GM12872 (cell line): ENCODE results near the gene CCDC174.

ENCODE experiments used
- TF ChIP-seq, protein P1 (sequence below): IDR thresholded peaks from 3 replicates; pipeline ENCODE4 v1.5.1; 2011; ENCODE audit warnings: low read depth, mild to moderate bottlenecking, low read length, moderate library complexity; ENCODE audit not compliant: insufficient read depth

Gene CCDC174

DNA sequence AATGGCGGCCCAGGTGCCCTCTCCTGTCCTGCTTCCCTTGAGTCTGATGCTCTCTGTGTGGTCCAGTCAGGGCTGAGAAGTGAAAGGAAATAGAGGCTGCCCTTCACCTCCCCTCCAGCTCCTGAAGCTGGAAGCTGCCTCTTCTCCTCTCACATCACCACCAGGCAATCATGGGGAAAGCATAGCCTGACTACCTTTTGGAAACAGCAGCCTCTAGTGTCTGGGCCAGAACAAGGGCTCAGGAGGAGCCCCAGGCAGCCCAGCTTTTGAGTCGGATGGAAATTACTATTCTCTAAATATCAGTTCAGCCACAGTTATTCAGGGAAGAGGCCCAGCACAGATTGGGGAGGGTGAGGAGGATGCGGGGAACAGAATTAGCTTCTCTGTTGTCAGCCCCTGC lies 43.3 kb upstream of the CCDC174 start:
- TF ChIP-seq, protein P1, sequence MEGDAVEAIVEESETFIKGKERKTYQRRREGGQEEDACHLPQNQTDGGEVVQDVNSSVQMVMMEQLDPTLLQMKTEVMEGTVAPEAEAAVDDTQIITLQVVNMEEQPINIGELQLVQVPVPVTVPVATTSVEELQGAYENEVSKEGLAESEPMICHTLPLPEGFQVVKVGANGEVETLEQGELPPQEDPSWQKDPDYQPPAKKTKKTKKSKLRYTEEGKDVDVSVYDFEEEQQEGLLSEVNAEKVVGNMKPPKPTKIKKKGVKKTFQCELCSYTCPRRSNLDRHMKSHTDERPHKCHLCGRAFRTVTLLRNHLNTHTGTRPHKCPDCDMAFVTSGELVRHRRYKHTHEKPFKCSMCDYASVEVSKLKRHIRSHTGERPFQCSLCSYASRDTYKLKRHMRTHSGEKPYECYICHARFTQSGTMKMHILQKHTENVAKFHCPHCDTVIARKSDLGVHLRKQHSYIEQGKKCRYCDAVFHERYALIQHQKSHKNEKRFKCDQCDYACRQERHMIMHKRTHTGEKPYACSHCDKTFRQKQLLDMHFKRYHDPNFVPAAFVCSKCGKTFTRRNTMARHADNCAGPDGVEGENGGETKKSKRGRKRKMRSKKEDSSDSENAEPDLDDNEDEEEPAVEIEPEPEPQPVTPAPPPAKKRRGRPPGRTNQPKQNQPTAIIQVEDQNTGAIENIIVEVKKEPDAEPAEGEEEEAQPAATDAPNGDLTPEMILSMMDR = no peak

DNA sequence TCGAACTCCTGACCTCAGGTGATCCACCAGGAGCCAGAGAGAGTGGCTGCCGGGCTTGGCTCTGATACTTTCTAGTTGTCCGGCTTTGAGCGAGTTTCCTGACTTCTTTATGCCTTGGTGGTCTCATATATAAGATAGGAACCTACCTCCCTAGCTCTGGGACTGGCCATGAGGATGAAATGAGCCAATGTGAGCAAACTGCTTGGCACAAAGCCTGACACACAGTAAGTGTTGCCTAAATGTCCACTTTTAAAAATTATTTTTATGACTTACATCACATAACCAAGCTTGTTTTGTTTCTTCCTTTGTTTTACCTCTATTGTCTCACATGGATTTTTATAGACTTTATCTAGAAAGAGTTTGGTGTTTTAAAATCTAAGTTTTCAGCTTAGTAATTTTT lies 42.1 kb upstream of the CCDC174 start:
- TF ChIP-seq, protein P1 = no peak

DNA sequence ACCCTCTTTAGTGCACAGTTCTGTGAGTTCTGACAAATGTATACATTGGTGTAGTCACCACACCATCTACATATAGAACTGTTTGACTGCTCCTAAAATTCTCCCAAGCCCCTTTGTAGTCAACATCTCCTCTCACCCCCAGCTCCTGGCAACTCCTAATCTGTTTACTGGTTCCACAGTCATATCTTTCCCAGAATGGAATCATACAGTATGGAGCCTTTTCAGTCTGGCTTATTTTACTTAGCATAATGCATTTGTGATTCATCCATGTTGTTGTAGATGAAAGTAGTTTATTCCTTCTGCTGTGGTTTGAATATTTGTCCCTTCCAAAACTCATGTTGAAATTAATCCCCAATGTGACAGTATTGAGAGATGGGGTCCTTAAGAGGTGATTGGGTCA lies 41.6 kb upstream of the CCDC174 start:
- TF ChIP-seq, protein P1 = no peak

DNA sequence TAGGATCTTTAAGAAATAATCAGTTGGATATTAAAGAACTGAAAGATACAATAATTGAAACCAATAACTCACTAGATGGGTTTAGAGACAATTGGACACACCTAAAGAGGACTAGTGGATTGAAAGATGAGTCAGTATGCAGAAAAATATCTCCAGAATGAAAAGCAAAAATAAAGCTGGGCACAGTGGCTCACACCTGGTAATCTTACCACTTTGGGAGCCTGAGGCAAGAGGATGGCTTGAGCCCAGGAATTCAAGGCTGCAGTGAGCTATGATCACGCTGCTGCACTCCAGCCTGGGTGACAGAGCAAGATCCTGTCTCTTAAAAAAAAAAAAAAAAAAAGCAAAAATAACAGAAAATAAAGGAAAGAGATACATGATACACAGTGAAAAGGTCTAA lies 37.4 kb upstream of the CCDC174 start:
- TF ChIP-seq, protein P1 = no peak

DNA sequence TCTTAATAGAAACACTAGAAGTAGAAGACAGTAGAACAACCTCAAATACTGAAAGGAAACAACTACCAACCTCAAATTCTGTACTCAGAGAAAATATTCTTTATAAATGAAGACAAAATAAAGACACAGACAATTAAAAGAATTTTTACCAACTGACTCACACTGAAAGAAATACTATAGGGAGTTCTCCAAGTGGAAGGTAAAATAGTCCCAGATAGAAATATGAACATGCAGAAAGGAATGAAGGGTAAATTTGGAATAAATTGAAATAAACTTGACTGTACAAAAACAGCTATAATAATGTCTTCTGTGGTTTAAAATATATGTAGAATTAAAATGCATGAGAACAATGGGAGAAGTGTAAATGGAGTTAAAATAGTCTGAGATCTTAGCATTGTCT lies 36.7 kb upstream of the CCDC174 start:
- TF ChIP-seq, protein P1 = no peak

DNA sequence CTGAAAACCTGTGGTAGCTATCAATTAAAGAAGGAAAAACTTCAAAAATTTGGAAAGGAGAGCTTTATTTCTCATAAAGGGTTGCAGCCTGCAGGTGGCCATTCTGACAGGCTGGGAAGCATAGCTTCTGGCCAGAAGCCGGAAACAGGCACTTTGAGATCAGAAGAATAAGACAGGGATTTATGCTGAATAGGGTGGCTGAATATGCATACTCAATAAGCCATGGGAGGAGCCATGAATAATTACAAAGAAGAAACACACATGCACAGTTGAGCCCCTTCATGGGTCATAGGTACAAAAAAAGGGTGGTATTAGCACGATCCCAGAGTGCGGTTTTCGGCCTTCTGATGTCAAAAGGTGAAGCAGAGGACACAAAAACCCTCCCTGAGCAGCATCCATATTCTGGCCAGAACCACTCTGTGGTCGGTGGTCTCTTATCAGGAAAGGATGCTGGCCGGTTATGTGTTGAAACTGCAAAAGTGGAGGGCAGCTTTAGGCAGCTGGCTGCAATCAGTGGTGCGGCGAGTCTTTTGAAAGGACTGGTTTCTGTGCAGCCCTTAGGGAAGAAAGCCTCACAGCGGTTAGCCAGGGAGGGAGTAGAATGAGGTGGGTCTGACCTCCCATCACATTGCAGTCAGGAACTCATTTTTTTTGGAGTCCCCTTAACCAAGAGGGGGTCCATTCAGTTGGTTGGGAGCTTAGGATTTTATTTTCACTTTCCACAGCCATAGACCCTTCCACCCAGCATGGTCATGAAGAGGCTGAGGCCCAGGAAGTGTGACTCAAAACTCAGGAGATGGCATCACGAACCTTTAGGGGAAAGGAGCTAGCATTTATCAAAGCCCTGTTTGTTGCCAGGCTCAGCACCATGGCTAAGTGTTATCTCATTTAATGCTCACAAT lies 34.7 kb upstream of the CCDC174 start:
- TF ChIP-seq, protein P1 = no peak

DNA sequence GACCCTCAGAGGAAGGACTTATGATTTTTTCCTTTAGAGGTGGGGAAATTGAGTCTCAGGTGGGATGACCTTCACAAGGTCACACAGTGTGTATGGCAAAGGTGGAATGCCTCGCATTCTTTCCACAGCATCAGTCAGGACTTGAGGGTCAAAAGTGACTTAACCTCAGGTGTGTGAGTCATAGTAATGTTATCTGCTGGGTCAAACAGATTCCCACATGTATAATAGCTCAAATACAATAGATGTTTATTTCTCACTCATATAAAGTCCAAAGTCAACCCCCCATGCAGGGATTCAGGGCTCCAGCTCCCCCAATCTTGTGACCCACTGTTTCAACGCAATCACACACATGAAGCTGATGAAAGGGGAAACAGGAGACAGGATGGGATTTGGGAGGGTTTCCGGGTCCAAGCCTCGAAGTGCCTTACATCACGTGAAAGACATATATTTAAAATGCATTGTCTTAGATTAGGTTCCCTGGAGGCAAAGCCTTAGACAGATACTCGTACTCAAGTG lies 34.0 kb upstream of the CCDC174 start:
- TF ChIP-seq, protein P1 = no peak
